Measurements from ENCODE around the gene HSPB7.
"Not testable (repeated sequence)": the region's sequence is repeated elsewhere in the genome, so short reads cannot be mapped to it uniquely, and the experiment has no call there.

Gene HSPB7

GRCh38 chr1:16054598-16055540 lies 37.0 kb upstream of the HSPB7 start:
- no peak for TF ChIP-seq CTCF (IDR thresholded peaks at IDR 0.05; ENCODE audit: insufficient read depth, low read length)
- no peak for TF ChIP-seq GABPA (IDR thresholded peaks at IDR 0.05; ENCODE audit: low read depth)
- no peak for TF ChIP-seq SPI1 (IDR thresholded peaks at IDR 0.05; ENCODE audit: borderline replicate concordance, low read depth)
- TF ChIP-seq REST (IDR thresholded peaks at IDR 0.05; ENCODE audit: insufficient replicate concordance, low read depth): no peak
- TF ChIP-seq POLR2AphosphoS5 (IDR thresholded peaks at IDR 0.05; ENCODE audit: low read depth): no peak
- no peaks in the 10 kb centered on the region for H3K27me3 ChIP-seq (ENCODE audit: insufficient read depth, poor library complexity, severe bottlenecking)
- no peak for DNase-seq (ENCODE audit: low read depth in 1 of 2, low spot score in 1 of 2)
- H3K27ac ChIP-seq (replicated peaks): no peak overlapping the region
- no peak overlapping the region for H3K4me3 ChIP-seq (replicated peaks; ENCODE audit: insufficient read depth, low read length)

GRCh38 chr1:16053781-16054502 lies 36.1 kb upstream of the HSPB7 start:
- TF ChIP-seq REST (IDR thresholded peaks at IDR 0.05; ENCODE audit: insufficient replicate concordance, low read depth): no peak
- TF ChIP-seq CTCF (IDR thresholded peaks at IDR 0.05; ENCODE audit: insufficient read depth, low read length): no peak
- TF ChIP-seq GABPA (IDR thresholded peaks at IDR 0.05; ENCODE audit: low read depth): no peak

GRCh38 chr1:16051949-16052348 lies 34.1 kb upstream of the HSPB7 start:
- H3K4me3 ChIP-seq (replicated peaks; ENCODE audit: insufficient read depth, low read length); H3K27me3 ChIP-seq (ENCODE audit: insufficient read depth, poor library complexity, severe bottlenecking); H3K27ac ChIP-seq (replicated peaks); DNase-seq (ENCODE audit: low read depth in 1 of 2, low spot score in 1 of 2): not testable (repeated sequence)

More at GRCh38 chr1:16053781-16054502, 36.1 kb upstream of the HSPB7 start:
- Histone ChIP-seq H3K4me3 (replicated peaks; ENCODE audit: insufficient read depth, low read length) (no peak overlapping the region), H3K27ac (replicated peaks) (no peak overlapping the region), H3K27me3 (ENCODE audit: insufficient read depth, poor library complexity, severe bottlenecking) (peaks cover 1% of the 10 kb centered on the region)
- DNase-seq (ENCODE audit: low read depth in 1 of 2, low spot score in 1 of 2): no peak

- H3K27ac ChIP-seq (replicated peaks): no peak overlapping the region
- H3K27me3 ChIP-seq (ENCODE audit: insufficient read depth, poor library complexity, severe bottlenecking): peaks cover 8% of the 10 kb centered on the region
- no peak for DNase-seq (ENCODE audit: low read depth in 1 of 2, low spot score in 1 of 2)
- TF ChIP-seq POLR2AphosphoS5 (IDR thresholded peaks at IDR 0.05; ENCODE audit: low read depth) (no peak), GABPA (IDR thresholded peaks at IDR 0.05; ENCODE audit: low read depth) (no peak), REST (IDR thresholded peaks at IDR 0.05; ENCODE audit: insufficient replicate concordance, low read depth) (no peak), CTCF (IDR thresholded peaks at IDR 0.05; ENCODE audit: insufficient read depth, low read length) (no peak), SPI1 (IDR thresholded peaks at IDR 0.05; ENCODE audit: borderline replicate concordance, low read depth) (no peak)
- no peak overlapping the region for H3K4me3 ChIP-seq (replicated peaks; ENCODE audit: insufficient read depth, low read length)
These were observed 33.2 kb upstream of the HSPB7 start for GRCh38 chr1:16051039-16051438.

All from HL-60 (cell line).